Measurements from ENCODE around the gene SHC2. TPM values are rescaled to one million over a fixed set of nuclear protein-coding genes. Genes with fewer than 3 reads are reported as not detected.

SHC2 gene, protein sequence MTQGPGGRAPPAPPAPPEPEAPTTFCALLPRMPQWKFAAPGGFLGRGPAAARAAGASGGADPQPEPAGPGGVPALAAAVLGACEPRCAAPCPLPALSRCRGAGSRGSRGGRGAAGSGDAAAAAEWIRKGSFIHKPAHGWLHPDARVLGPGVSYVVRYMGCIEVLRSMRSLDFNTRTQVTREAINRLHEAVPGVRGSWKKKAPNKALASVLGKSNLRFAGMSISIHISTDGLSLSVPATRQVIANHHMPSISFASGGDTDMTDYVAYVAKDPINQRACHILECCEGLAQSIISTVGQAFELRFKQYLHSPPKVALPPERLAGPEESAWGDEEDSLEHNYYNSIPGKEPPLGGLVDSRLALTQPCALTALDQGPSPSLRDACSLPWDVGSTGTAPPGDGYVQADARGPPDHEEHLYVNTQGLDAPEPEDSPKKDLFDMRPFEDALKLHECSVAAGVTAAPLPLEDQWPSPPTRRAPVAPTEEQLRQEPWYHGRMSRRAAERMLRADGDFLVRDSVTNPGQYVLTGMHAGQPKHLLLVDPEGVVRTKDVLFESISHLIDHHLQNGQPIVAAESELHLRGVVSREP
- total RNA-seq (10 to 100 TPM; 17.8 to 49.9 (median 24.9) TPM), polyA plus RNA-seq (10 to 100 TPM in 1 of 3 donors, 1 to 10 TPM in 2; 1.8 to 10.8 (median 9.3) TPM)

- H3K27ac ChIP-seq: peak within 1 kb of the TSS; percentile 82 to 90 (median 86)
- TF ChIP-seq POLR2A (IDR thresholded peaks at IDR 0.05) (no peak), POLR2AphosphoS5 (IDR thresholded peaks at IDR 0.05) (peak; percentile 25 to 70 (median 46)), EP300 (IDR thresholded peaks at IDR 0.05) (no peak)
- peak; percentile 81 for DNase-seq
- peaks cover 0 to 21% (median 18%) of the 10 kb centered on the region in 4 donors for H3K4me1 ChIP-seq
- H3K4me3 ChIP-seq: peak within 1 kb of the TSS; percentile 67 to 92 (median 84)
- WGBS, 2 donors: 1 to 3% methylated on average over 84 to 85 of the region's 85 CpGs
- no peaks in the 10 kb centered on the region for H3K9me3 ChIP-seq
- no peaks in the 10 kb centered on the region for H3K27me3 ChIP-seq
- intact Hi-C loops (cut with DNase I): loop anchor here (2.0 kb wide), 1 partner anchor 46 kb away; the partner anchor contains the start of gene TPGS1
- H3K36me3 ChIP-seq: no peaks in the 10 kb centered on the region
Observed at GRCh38 chr19:460877-461720, at the start of gene SHC2. Gene SHC2, minus strand, starts transcription at chr19:461033. Its CDS starts 37 bp downstream, at chr19:460996.

- TF ChIP-seq, protein P1, sequence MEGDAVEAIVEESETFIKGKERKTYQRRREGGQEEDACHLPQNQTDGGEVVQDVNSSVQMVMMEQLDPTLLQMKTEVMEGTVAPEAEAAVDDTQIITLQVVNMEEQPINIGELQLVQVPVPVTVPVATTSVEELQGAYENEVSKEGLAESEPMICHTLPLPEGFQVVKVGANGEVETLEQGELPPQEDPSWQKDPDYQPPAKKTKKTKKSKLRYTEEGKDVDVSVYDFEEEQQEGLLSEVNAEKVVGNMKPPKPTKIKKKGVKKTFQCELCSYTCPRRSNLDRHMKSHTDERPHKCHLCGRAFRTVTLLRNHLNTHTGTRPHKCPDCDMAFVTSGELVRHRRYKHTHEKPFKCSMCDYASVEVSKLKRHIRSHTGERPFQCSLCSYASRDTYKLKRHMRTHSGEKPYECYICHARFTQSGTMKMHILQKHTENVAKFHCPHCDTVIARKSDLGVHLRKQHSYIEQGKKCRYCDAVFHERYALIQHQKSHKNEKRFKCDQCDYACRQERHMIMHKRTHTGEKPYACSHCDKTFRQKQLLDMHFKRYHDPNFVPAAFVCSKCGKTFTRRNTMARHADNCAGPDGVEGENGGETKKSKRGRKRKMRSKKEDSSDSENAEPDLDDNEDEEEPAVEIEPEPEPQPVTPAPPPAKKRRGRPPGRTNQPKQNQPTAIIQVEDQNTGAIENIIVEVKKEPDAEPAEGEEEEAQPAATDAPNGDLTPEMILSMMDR (IDR thresholded peaks at IDR 0.05): no peak
- TF ChIP-seq POLR2AphosphoS5 (IDR thresholded peaks at IDR 0.05): no peak
- Histone ChIP-seq H3K9me3 (no peaks in the 10 kb centered on the region), H3K4me1 (peaks cover 0 to 42% (median 35%) of the 10 kb centered on the region in 4 donors), H3K4me3 (peak overlapping the region; percentile 82 to 100 (median 98)), H3K36me3 (peaks cover 0 to 11% (median 0%) of the 10 kb centered on the region in 4 donors), H3K27me3 (no peaks in the 10 kb centered on the region), H3K27ac (peak overlapping the region in 2 of 4 donors; percentile 88 to 98)
- WGBS, 2 donors: 51 to 61% methylated on average over 32 of the region's 32 CpGs
- intact Hi-C loops (cut with DNase I): no loop called here
- peak; percentile 66 for DNase-seq
Observed at GRCh38 chr19:508204-509150, 47.6 kb upstream of the SHC2 start.

- peaks cover 0 to 35% (median 32%) of the 10 kb centered on the region in 4 donors for H3K4me1 ChIP-seq
- H3K4me3 ChIP-seq: peak within 1 kb of the TSS; percentile 82 to 100 (median 98)
- peak; percentile 86 for DNase-seq
- H3K27ac ChIP-seq: peak within 1 kb of the TSS; percentile 88 to 98 (median 96)
- H3K9me3 ChIP-seq: no peaks in the 10 kb centered on the region
- intact Hi-C loops (cut with DNase I): loop anchor here (2.0 kb wide), 2 partner anchors 23 to 47 kb away; partner anchors contain the start of genes CDC34 and SHC2
- peaks cover 0 to 11% (median 0%) of the 10 kb centered on the region in 4 donors for H3K36me3 ChIP-seq
- peak; percentile 24 to 66 (median 50) for TF ChIP-seq POLR2AphosphoS5 (IDR thresholded peaks at IDR 0.05)
- TF ChIP-seq EP300 (IDR thresholded peaks at IDR 0.05): peak in 1 of 4 donors; percentile 5
- TF ChIP-seq, protein P1 (IDR thresholded peaks at IDR 0.05): peak in 2 of 4 experiments; percentile 10 to 14
- peak in 1 of 2 donors; percentile 24 for TF ChIP-seq POLR2A (IDR thresholded peaks at IDR 0.05)
- no peaks in the 10 kb centered on the region for H3K27me3 ChIP-seq
- WGBS, 2 donors: 1% methylated on average over 81 of the region's 81 CpGs
Observed at GRCh38 chr19:507286-508203, 46.7 kb upstream of the SHC2 start, which contains the start of gene TPGS1. Gene TPGS1, plus strand, starts transcription at chr19:507497. Its CDS starts 10 bp downstream, at chr19:507507.
